ENCODE data around the gene HDGFL3. TPM values are rescaled to one million over a fixed set of nuclear protein-coding genes. Genes with fewer than 3 reads are reported as not detected.
"Not testable (repeated sequence)": the region's sequence is repeated elsewhere in the genome, so short reads cannot be mapped to it uniquely, and the experiment has no call there.

HDGFL3 gene
- total RNA-seq, 1 experiment from 2014 or later, result 134 TPM

GRCh38 chr15:83193721-83194120 lies 13.9 kb downstream of the HDGFL3 start:
- DNase-seq (ENCODE audit: low read depth), result no peak

- no peak for DNase-seq (ENCODE audit: low read depth)
Measured at GRCh38 chr15:83192742-83193141, 14.9 kb downstream of the HDGFL3 start.

GRCh38 chr15:83190450-83190849 lies 17.2 kb downstream of the HDGFL3 start:
- DNase-seq (ENCODE audit: low read depth), result no peak

- no peak for DNase-seq (ENCODE audit: low read depth)
Measured at GRCh38 chr15:83185561-83185960, 22.1 kb downstream of the HDGFL3 start.

- no peak for DNase-seq (ENCODE audit: low read depth)
Measured at GRCh38 chr15:83178869-83179325, 28.7 kb downstream of the HDGFL3 start.

GRCh38 chr15:83178390-83178789 lies 29.2 kb downstream of the HDGFL3 start:
- DNase-seq (ENCODE audit: low read depth), result no peak

- no peak for DNase-seq (ENCODE audit: low read depth)
Measured at GRCh38 chr15:83174891-83175290, 32.7 kb downstream of the HDGFL3 start.

GRCh38 chr15:83170474-83171165 lies 37.0 kb downstream of the HDGFL3 start:
- DNase-seq (ENCODE audit: low read depth), result no peak

- DNase-seq (ENCODE audit: low read depth), result not testable (repeated sequence)
Measured at GRCh38 chr15:83169576-83169975, 38.0 kb downstream of the HDGFL3 start.

GRCh38 chr15:83166830-83167229 lies 40.8 kb downstream of the HDGFL3 start:
- no peak for DNase-seq (ENCODE audit: low read depth)

GRCh38 chr15:83166218-83166617 lies 41.4 kb downstream of the HDGFL3 start:
- no peak for DNase-seq (ENCODE audit: low read depth)

- DNase-seq (ENCODE audit: low read depth), result no peak
Measured at GRCh38 chr15:83164771-83165404, 42.7 kb downstream of the HDGFL3 start.

GRCh38 chr15:83164111-83164770 lies 43.4 kb downstream of the HDGFL3 start:
- DNase-seq (ENCODE audit: low read depth), result peak; percentile 8

- DNase-seq (ENCODE audit: low read depth), result no peak
Measured at GRCh38 chr15:83163032-83163431, 44.6 kb downstream of the HDGFL3 start.

GRCh38 chr15:83160741-83161140 lies 46.9 kb downstream of the HDGFL3 start:
- DNase-seq (ENCODE audit: low read depth), result no peak

- DNase-seq (ENCODE audit: low read depth), result peak; percentile 2
Measured at GRCh38 chr15:83158393-83158792, 49.2 kb downstream of the HDGFL3 start.

GRCh38 chr15:83155942-83156341 lies 51.7 kb downstream of the HDGFL3 start:
- no peak for DNase-seq (ENCODE audit: low read depth)

- DNase-seq (ENCODE audit: low read depth), result no peak
Measured at GRCh38 chr15:83153288-83153687, 54.3 kb downstream of the HDGFL3 start.

GRCh38 chr15:83144771-83145170 lies 62.9 kb downstream of the HDGFL3 start:
- DNase-seq (ENCODE audit: low read depth), result no peak

GRCh38 chr15:83142151-83142550 lies 65.5 kb downstream of the HDGFL3 start:
- DNase-seq (ENCODE audit: low read depth), result not testable (repeated sequence)

GRCh38 chr15:83132861-83133523 lies 74.6 kb downstream of the HDGFL3 start:
- no peak for DNase-seq (ENCODE audit: low read depth)

- DNase-seq (ENCODE audit: low read depth), result no peak
Measured at GRCh38 chr15:83129791-83130190, 77.8 kb downstream of the HDGFL3 start.
